ENCODE measurements around the gene GPAM.

Gene GPAM

DNA sequence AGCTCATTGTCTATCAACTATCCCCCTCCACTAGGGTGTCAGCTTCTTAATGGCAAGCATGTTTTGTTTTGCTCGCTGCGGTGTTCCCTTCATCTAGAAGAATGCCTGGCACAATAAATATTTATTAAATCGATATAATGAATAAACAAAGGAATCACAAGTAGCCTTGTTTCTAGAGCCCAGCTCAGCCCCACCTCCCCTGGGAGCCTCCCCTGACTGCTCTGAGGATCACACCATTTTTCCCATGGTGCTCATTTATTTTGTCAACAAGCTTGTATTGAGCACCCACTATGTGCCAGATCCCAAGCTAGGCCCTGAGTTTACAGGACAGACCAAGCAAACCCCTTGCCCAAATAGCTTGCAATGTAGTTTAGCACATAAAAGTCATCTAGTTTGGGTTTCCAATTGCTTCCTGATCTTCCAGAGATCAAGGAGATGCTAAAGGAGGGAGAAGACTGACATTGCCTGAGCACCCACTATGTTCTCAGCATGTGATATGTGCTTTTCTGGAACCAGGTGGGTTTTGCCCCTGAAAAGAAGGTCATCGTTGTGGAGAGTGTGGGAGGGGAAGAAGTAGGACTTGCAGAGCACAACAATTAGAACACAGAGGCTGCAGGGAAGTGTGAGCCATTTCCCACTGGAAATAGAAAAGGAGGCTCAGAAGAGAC, 42.3 kb upstream of the GPAM start:
- no peaks in the 10 kb centered on the region for H3K36me3 ChIP-seq (ENCODE audit: control insufficient read depth in 1 of 2, insufficient read depth in 2 of 2, low read length in 2 of 2)
- H3K4me3 ChIP-seq (ENCODE audit: low read depth in 1 of 2, low read length in 2 of 2), result no peak overlapping the region
- no peak overlapping the region for H3K27ac ChIP-seq (ENCODE audit: low read length)
- no peaks in the 10 kb centered on the region for H3K4me1 ChIP-seq (ENCODE audit: control insufficient read depth in 1 of 2, insufficient read depth in 2 of 2, low read length in 2 of 2)
- H3K27me3 ChIP-seq (ENCODE audit: low read depth, low read length), result no peaks in the 10 kb centered on the region
- H3K9me3 ChIP-seq (ENCODE audit: control insufficient read depth in 1 of 2, low read length in 2 of 2), result peaks cover 0 to 3% of the 10 kb centered on the region in 2 donors

GRCh38 chr10:112224933-112225529, 41.5 kb upstream of the GPAM start:
- no peaks in the 10 kb centered on the region for H3K27me3 ChIP-seq (ENCODE audit: low read depth, low read length)
- H3K4me1 ChIP-seq (ENCODE audit: control insufficient read depth in 1 of 2, insufficient read depth in 2 of 2, low read length in 2 of 2), result no peaks in the 10 kb centered on the region
- H3K36me3 ChIP-seq (ENCODE audit: control insufficient read depth in 1 of 2, insufficient read depth in 2 of 2, low read length in 2 of 2), result no peaks in the 10 kb centered on the region
- H3K27ac ChIP-seq (ENCODE audit: low read length), result no peak overlapping the region
- no peak overlapping the region for H3K4me3 ChIP-seq (ENCODE audit: low read depth in 1 of 2, low read length in 2 of 2)
- H3K9me3 ChIP-seq (ENCODE audit: control insufficient read depth in 1 of 2, low read length in 2 of 2), result peaks cover 4 to 12% of the 10 kb centered on the region in 2 donors

- H3K4me1 ChIP-seq (ENCODE audit: control insufficient read depth in 1 of 2, insufficient read depth in 2 of 2, low read length in 2 of 2), result no peaks in the 10 kb centered on the region
- no peaks in the 10 kb centered on the region for H3K27me3 ChIP-seq (ENCODE audit: low read depth, low read length)
- H3K4me3 ChIP-seq (ENCODE audit: low read depth in 1 of 2, low read length in 2 of 2), result no peak overlapping the region
- H3K27ac ChIP-seq (ENCODE audit: low read length), result no peak overlapping the region
- peaks cover 4 to 17% of the 10 kb centered on the region in 2 donors for H3K9me3 ChIP-seq (ENCODE audit: control insufficient read depth in 1 of 2, low read length in 2 of 2)
- no peaks in the 10 kb centered on the region for H3K36me3 ChIP-seq (ENCODE audit: control insufficient read depth in 1 of 2, insufficient read depth in 2 of 2, low read length in 2 of 2)
These were observed 40.2 kb upstream of the GPAM start for GRCh38 chr10:112223725-112224124.

DNA sequence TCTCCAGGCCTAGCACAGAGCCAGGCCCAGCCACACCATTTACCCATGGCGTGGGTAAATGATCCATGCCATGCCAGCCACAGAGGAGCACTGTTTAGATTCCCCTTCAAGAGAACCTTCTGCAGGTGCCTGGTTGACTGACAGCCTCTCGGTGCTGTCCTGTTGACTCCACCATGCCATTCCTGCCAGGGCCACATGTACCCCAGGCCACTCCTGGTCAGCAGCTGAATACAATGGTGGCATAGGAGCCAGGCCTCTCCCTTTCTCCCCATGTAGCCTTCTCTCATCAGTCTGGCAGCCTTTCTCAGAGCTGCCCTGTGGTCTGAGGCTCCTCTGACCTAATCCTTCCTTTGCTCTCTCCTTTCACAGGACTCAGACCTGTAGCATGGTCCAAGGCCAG, 39.2 kb upstream of the GPAM start:
- Histone ChIP-seq H3K4me1 (ENCODE audit: control insufficient read depth in 1 of 2, insufficient read depth in 2 of 2, low read length in 2 of 2) (no peaks in the 10 kb centered on the region), H3K27me3 (ENCODE audit: low read depth, low read length) (no peaks in the 10 kb centered on the region), H3K36me3 (ENCODE audit: control insufficient read depth in 1 of 2, insufficient read depth in 2 of 2, low read length in 2 of 2) (no peaks in the 10 kb centered on the region), H3K4me3 (ENCODE audit: low read depth in 1 of 2, low read length in 2 of 2) (no peak overlapping the region), H3K27ac (ENCODE audit: low read length) (no peak overlapping the region), H3K9me3 (ENCODE audit: control insufficient read depth in 1 of 2, low read length in 2 of 2) (peaks cover 4 to 17% of the 10 kb centered on the region in 2 donors)

DNA sequence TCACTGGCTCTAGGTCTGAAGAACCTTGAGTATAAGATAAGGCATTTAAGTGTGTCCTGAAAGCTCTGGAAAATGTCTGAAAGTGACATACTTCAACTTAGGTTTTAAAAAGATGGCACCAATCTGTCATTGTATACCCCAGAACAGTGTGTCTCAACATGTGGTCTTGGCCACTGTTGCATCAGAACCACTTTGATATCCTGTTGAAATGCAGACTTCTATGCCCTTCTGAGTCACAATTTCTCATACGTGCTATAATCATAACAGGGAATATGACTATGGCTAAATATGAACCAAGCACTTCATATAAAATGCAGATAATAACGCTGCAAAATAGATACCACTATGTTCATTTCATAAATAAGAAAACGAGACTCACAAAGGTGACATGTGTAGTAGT, 38.0 kb upstream of the GPAM start:
- Histone ChIP-seq H3K36me3 (ENCODE audit: control insufficient read depth in 1 of 2, insufficient read depth in 2 of 2, low read length in 2 of 2) (no peaks in the 10 kb centered on the region), H3K4me3 (ENCODE audit: low read depth in 1 of 2, low read length in 2 of 2) (no peak overlapping the region), H3K9me3 (ENCODE audit: control insufficient read depth in 1 of 2, low read length in 2 of 2) (peaks cover 4 to 17% of the 10 kb centered on the region in 2 donors), H3K27me3 (ENCODE audit: low read depth, low read length) (no peaks in the 10 kb centered on the region), H3K27ac (ENCODE audit: low read length) (no peak overlapping the region), H3K4me1 (ENCODE audit: control insufficient read depth in 1 of 2, insufficient read depth in 2 of 2, low read length in 2 of 2) (no peaks in the 10 kb centered on the region)

DNA sequence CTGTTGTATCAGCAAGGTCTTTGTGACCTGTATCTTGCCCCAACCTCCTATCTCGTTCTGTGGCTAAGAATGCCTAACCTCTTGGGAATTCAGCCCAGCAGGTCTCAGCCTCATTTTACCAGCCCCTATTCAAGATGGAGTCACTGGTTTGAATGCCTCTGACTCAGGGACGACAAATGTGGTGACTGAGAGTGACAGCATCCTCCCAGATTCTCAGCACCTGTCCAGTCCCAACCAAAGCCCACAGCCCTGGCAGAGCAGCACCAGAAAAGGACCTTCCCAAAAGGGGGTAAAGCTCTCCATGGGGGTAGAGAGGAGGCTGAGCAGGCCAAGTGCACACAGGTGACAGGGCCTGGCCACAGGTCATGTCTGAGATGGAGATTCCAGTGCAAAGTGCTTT, 35.4 kb upstream of the GPAM start:
- H3K27ac ChIP-seq (ENCODE audit: low read length), result no peak overlapping the region
- peaks cover 4 to 17% of the 10 kb centered on the region in 2 donors for H3K9me3 ChIP-seq (ENCODE audit: control insufficient read depth in 1 of 2, low read length in 2 of 2)
- no peaks in the 10 kb centered on the region for H3K4me1 ChIP-seq (ENCODE audit: control insufficient read depth in 1 of 2, insufficient read depth in 2 of 2, low read length in 2 of 2)
- no peak overlapping the region for H3K4me3 ChIP-seq (ENCODE audit: low read depth in 1 of 2, low read length in 2 of 2)
- H3K36me3 ChIP-seq (ENCODE audit: control insufficient read depth in 1 of 2, insufficient read depth in 2 of 2, low read length in 2 of 2), result no peaks in the 10 kb centered on the region
- no peaks in the 10 kb centered on the region for H3K27me3 ChIP-seq (ENCODE audit: low read depth, low read length)

GRCh38 chr10:112218036-112218390, 34.4 kb upstream of the GPAM start:
- Histone ChIP-seq H3K27ac (ENCODE audit: low read length) (no peak overlapping the region), H3K36me3 (ENCODE audit: control insufficient read depth in 1 of 2, insufficient read depth in 2 of 2, low read length in 2 of 2) (no peaks in the 10 kb centered on the region), H3K4me3 (ENCODE audit: low read depth in 1 of 2, low read length in 2 of 2) (no peak overlapping the region), H3K4me1 (ENCODE audit: control insufficient read depth in 1 of 2, insufficient read depth in 2 of 2, low read length in 2 of 2) (no peaks in the 10 kb centered on the region), H3K9me3 (ENCODE audit: control insufficient read depth in 1 of 2, low read length in 2 of 2) (peaks cover 4 to 17% of the 10 kb centered on the region in 2 donors), H3K27me3 (ENCODE audit: low read depth, low read length) (no peaks in the 10 kb centered on the region)

GRCh38 chr10:112217386-112218035, 33.9 kb upstream of the GPAM start:
- H3K36me3 ChIP-seq (ENCODE audit: control insufficient read depth in 1 of 2, insufficient read depth in 2 of 2, low read length in 2 of 2), result no peaks in the 10 kb centered on the region

DNA sequence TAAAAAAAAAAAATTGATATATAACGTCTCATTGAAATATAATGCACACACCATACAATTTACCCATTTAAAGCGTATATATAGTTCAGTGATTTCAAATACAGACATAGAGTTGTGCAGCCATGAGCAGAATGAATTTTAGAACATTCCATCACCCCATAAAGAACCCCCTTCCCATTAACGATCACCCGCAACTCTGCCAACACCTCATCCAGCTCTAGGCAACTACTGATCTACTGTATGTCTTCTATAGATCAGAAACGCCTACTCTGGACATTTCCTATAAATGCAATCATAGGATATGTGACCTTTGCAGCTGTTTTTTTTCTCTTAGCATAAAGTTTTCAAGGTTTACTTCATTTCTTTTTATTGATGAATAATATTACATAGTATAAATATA, 33.4 kb upstream of the GPAM start:
- Histone ChIP-seq H3K36me3 (ENCODE audit: control insufficient read depth in 1 of 2, insufficient read depth in 2 of 2, low read length in 2 of 2) (no peaks in the 10 kb centered on the region), H3K27me3 (ENCODE audit: low read depth, low read length) (no peaks in the 10 kb centered on the region), H3K4me1 (ENCODE audit: control insufficient read depth in 1 of 2, insufficient read depth in 2 of 2, low read length in 2 of 2) (no peaks in the 10 kb centered on the region), H3K4me3 (ENCODE audit: low read depth in 1 of 2, low read length in 2 of 2) (no peak overlapping the region), H3K27ac (ENCODE audit: low read length) (no peak overlapping the region), H3K9me3 (ENCODE audit: control insufficient read depth in 1 of 2, low read length in 2 of 2) (peaks cover 4 to 17% of the 10 kb centered on the region in 2 donors)

More at GRCh38 chr10:112217386-112218035, 33.9 kb upstream of the GPAM start:
- no peaks in the 10 kb centered on the region for H3K27me3 ChIP-seq (ENCODE audit: low read depth, low read length)
- no peak overlapping the region for H3K4me3 ChIP-seq (ENCODE audit: low read depth in 1 of 2, low read length in 2 of 2)
- peaks cover 4 to 17% of the 10 kb centered on the region in 2 donors for H3K9me3 ChIP-seq (ENCODE audit: control insufficient read depth in 1 of 2, low read length in 2 of 2)
- no peak overlapping the region for H3K27ac ChIP-seq (ENCODE audit: low read length)
- H3K4me1 ChIP-seq (ENCODE audit: control insufficient read depth in 1 of 2, insufficient read depth in 2 of 2, low read length in 2 of 2), result no peaks in the 10 kb centered on the region

DNA sequence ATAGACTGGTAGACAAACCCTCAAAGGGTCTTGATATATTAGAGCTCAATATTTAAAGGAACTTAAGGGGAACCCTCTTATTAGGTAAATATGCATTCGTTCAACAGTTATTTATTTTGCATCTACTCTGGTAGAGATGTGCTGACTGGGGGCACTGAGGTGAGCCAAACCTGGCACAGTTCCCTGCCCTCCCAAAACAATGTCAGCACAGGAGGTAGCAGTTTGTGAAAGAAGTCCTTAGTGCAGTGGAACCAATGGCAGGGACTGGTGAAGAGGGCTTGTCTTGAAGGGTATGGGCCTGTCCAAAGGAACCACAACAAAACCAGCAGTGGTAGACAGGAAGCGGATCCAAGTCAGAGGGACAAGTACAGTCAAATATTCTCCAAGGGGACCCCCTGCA, 32.6 kb upstream of the GPAM start:
- Histone ChIP-seq H3K9me3 (ENCODE audit: control insufficient read depth in 1 of 2, low read length in 2 of 2) (peaks cover 4 to 16% of the 10 kb centered on the region in 2 donors), H3K36me3 (ENCODE audit: control insufficient read depth in 1 of 2, insufficient read depth in 2 of 2, low read length in 2 of 2) (no peaks in the 10 kb centered on the region), H3K4me3 (ENCODE audit: low read depth in 1 of 2, low read length in 2 of 2) (no peak overlapping the region), H3K27ac (ENCODE audit: low read length) (no peak overlapping the region), H3K4me1 (ENCODE audit: control insufficient read depth in 1 of 2, insufficient read depth in 2 of 2, low read length in 2 of 2) (no peaks in the 10 kb centered on the region), H3K27me3 (ENCODE audit: low read depth, low read length) (no peaks in the 10 kb centered on the region)

DNA sequence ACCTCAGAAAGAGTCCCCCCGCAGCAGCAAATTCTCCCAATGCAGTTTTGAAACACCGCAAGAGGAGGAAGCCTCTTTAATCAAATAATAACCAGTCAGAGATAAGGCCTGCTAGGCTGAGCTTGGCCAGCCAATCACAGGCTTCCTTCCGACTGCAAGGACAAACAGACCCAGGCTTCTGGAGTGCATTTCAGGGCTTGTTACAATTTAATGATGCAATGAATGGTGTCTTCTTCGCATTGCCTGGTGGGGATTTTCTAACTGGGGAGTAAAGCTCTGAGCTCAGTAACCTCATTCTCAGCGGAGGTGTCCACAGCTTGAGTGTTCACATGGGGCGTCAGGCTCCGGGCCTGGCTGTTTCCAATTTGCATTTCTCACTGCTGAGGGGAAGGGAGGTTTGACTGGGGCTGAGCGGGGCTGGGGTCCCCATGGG, 31.8 kb upstream of the GPAM start:
- Histone ChIP-seq H3K9me3 (ENCODE audit: control insufficient read depth in 1 of 2, low read length in 2 of 2) (peaks cover 3 to 9% of the 10 kb centered on the region in 2 donors), H3K4me1 (ENCODE audit: control insufficient read depth in 1 of 2, insufficient read depth in 2 of 2, low read length in 2 of 2) (no peaks in the 10 kb centered on the region), H3K27me3 (ENCODE audit: low read depth, low read length) (no peaks in the 10 kb centered on the region), H3K36me3 (ENCODE audit: control insufficient read depth in 1 of 2, insufficient read depth in 2 of 2, low read length in 2 of 2) (no peaks in the 10 kb centered on the region), H3K4me3 (ENCODE audit: low read depth in 1 of 2, low read length in 2 of 2) (no peak overlapping the region), H3K27ac (ENCODE audit: low read length) (no peak overlapping the region)
